AG04450 (cell line): ENCODE results near the gene ARX. TPM values are rescaled to one million over a fixed set of nuclear protein-coding genes. Genes with fewer than 3 reads are reported as not detected.

Experiments used
- CTCF ChIA-PET: fragments of 300-600, 350-600 bp; formaldehyde crosslinking; extraction: SDS; loops from one replicate; lab custom pipeline; 2022; ENCODE audit warnings: antibody characterized with exemption, inconsistent platforms; lab: Charles Lee
- POLR2A ChIA-PET: fragments of 350-600 bp; formaldehyde crosslinking; extraction: SDS; loops from one replicate; lab custom pipeline; 2021; ENCODE audit warnings: antibody characterized with exemption, inconsistent platforms; lab: Yijun Ruan, JAX
- DNase-seq: peaks from one replicate; pipeline ENCODE4 v3.0.0-alpha.2; 2011; ENCODE audit warnings: low read depth, low spot score
- H3K27ac ChIP-seq: one replicate; pipeline ENCODE4 v1.5.1; 2012; ENCODE audit warnings: low read depth, low read length, control low read depth
- H3K27me3 ChIP-seq: one replicate; pipeline ENCODE4 v1.6.0; 2012; ENCODE audit warnings: low read length; ENCODE audit not compliant: control insufficient read depth, insufficient read depth
- H3K4me3 ChIP-seq: 2 replicates; pipeline ENCODE4 v1.5.1; 2011; ENCODE audit warnings: mild to moderate bottlenecking, low read depth, low read length, control low read depth
- H3K9me3 ChIP-seq: 2 replicates; pipeline ENCODE4 v1.5.1; 2012; ENCODE audit warnings: low read length; ENCODE audit not compliant: control insufficient read depth, insufficient read depth
- polyA plus RNA-seq: library from polyadenylated mRNA; depleted of rRNA; stranded (reverse); fragments of >200 nt; gene quantifications from 2 replicates; pipeline ENCODE4 v1.2.3, GENCODE V29; 2011
- TF ChIP-seq, protein P1 (sequence below): IDR thresholded peaks from 2 replicates; pipeline ENCODE4 v1.5.1; 2011; ENCODE audit warnings: low read depth, low read length, control low read depth, inconsistent platforms

The ARX gene
- polyA plus RNA-seq, 1 experiment = not detected

DNA sequence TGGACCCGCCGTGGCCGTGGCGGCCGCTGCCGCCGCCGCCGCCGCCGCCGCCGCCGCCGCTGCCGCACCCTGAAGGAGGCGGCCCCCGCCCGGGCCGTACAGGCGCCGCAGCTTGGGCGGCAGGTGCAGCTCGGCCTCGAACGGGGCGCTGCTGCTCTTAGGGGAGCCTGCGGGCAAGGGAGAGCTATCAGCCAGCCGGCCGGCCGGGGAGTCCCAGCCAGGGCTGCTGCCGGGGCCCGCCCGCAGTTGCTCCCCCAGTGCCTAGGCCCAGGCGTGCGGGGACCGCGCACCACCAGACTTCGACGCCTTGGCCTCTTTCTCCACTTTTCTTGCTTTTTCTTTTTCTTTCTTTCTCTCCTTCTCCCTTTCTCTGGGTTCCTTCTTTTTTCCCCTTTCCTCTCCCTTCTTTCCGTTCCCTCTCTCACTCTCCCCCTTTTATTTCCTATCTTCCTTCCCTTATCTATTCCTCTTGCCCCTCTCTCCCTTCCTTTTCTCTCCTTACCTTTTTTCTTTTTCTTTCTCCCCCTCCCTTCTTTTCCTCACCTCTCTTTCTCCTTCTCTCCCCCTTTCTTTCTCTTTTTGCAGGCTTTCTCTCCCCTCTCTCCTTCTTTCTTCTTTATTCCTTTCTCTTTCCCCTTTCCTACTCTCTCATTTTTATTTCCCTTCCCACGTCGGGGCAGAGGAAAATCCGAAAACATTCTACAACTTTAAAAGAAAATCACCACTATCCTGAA is 2.0 kb downstream of the ARX start:
- TF ChIP-seq, protein P1, sequence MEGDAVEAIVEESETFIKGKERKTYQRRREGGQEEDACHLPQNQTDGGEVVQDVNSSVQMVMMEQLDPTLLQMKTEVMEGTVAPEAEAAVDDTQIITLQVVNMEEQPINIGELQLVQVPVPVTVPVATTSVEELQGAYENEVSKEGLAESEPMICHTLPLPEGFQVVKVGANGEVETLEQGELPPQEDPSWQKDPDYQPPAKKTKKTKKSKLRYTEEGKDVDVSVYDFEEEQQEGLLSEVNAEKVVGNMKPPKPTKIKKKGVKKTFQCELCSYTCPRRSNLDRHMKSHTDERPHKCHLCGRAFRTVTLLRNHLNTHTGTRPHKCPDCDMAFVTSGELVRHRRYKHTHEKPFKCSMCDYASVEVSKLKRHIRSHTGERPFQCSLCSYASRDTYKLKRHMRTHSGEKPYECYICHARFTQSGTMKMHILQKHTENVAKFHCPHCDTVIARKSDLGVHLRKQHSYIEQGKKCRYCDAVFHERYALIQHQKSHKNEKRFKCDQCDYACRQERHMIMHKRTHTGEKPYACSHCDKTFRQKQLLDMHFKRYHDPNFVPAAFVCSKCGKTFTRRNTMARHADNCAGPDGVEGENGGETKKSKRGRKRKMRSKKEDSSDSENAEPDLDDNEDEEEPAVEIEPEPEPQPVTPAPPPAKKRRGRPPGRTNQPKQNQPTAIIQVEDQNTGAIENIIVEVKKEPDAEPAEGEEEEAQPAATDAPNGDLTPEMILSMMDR = no peak
- CTCF ChIA-PET = no interaction called here
- Histone ChIP-seq H3K27ac (no peak overlapping the region), H3K27me3 (peaks cover 84% of the 10 kb centered on the region), H3K4me3 (no peak overlapping the region), H3K9me3 (peaks cover 10% of the 10 kb centered on the region)
- POLR2A ChIA-PET = no interaction called here
- DNase-seq = no peak

DNA sequence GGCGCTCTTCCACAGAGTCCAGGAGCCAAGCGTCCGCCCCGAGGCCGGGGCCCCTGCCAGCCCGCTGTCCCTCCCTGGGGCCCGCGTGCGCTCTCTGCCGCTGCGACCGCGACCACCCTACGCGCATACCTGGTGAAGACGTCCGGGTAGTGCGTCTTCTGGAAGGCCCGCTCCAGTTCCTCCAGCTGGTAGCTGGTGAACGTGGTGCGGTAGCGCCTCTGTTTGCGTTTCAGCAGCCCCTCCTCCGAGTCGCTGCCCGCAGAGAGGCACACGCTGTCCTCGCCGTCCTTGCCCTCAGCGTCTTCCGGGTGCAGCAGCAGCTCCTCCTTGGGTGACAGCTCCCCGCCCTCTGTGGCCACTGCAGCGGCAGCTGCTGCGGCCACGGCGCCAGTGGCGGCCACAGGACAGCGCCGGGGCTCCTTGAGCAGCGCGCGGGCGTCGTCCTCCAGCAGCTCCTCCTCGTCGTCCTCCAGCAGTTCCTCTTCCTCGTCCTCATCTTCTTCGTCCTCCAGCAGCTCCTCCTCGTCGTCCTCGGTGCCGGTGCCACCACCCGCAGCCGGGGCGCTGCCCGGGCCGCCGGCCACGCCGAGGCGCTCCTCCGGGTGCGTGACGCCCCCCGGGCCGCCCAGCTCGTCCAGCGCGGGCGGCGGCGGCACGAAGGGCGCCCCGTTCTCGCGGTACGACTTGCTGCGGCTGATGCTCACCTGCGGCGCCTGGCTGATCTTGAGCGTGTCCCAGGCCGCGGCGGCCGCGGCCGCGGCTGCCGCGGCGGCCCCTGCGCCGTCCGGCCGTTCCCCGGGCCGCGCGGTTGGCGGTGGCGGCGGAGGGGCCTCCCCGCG is 2.8 kb downstream of the ARX start:
- ChIA-PET POLR2A (no interaction called here), CTCF (interaction anchor here (2.0 kb wide), 1 partner anchor 174 kb away, joined by 6 read pairs; no protein-coding TSS in a partner anchor)
- Histone ChIP-seq H3K27me3 (peaks cover 84% of the 10 kb centered on the region), H3K27ac (no peak overlapping the region), H3K9me3 (peaks cover 10% of the 10 kb centered on the region), H3K4me3 (no peak overlapping the region)
- TF ChIP-seq, protein P1 = no peak
- no peak for DNase-seq

GRCh38 chrX:25012433-25012735 is 3.4 kb downstream of the ARX start:
- Histone ChIP-seq H3K27me3 (peaks cover 85% of the 10 kb centered on the region), H3K27ac (no peak overlapping the region), H3K4me3 (no peak overlapping the region), H3K9me3 (peaks cover 10% of the 10 kb centered on the region)
- TF ChIP-seq, protein P1 = no peak
- ChIA-PET POLR2A (no interaction called here), CTCF (interaction anchor here (2.0 kb wide), 1 partner anchor 173 kb away, joined by 6 read pairs; no protein-coding TSS in a partner anchor)
- no peak for DNase-seq

DNA sequence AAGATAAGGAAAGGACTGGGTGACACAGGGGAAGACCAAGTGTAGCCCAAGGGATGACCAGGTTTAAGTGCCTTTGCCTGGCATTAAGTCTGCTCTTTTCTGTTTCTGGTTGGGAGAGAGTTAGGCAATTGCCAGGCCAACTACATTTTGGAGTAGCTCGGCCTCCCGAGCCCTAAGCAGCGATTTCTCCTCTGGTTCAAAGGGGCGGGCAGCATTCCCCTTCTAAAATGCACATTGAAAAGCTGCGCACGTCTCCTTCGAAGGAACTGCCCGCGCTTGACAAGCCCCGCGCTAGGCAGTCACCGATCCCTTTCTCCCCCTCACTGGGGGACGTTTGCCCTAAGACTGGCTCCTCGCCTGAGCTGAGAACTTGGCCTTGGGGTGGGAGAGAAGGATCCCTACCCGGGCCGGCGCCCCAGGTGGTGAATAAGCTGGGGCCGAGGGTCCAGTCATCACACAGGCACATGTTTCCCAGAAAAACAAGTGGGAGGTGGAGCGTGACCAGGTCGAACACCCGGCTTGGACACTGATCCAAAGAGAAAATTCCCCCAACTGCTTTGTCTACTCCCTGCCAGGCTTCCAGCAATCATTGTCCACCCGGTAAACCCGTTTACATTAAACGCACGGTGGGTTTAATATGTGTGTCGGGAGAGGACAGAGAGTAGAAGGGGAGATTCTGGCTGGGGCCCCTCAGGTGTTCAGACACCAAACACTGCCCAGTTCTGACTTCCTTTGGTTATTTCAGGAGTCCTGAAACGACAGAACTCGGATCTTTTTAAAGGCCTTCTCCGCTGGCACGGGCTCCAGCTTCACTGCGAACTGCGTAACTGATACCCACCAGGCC is 4.0 kb downstream of the ARX start:
- no peak for DNase-seq
- CTCF ChIA-PET = interaction anchor here (2.0 kb wide), 1 partner anchor 173 kb away, joined by 6 read pairs; no protein-coding TSS in a partner anchor
- H3K27me3 ChIP-seq = peaks cover 82% of the 10 kb centered on the region
- POLR2A ChIA-PET = no interaction called here
- no peak overlapping the region for H3K4me3 ChIP-seq
- TF ChIP-seq, protein P1 = no peak
- H3K27ac ChIP-seq = no peak overlapping the region
- peaks cover 10% of the 10 kb centered on the region for H3K9me3 ChIP-seq
